HCT116 (cell line): ENCODE measurements around the gene MAFG. TPM values are rescaled to one million over a fixed set of nuclear protein-coding genes. Genes with fewer than 3 reads are reported as not detected.

Experiments used
- ATAC-seq: fragments of 200-7000 bp; cut with Tn5 transposase; 2 replicates; pipeline ENCODE4 v1.9.1; 2020; ENCODE audit warnings: mild to moderate bottlenecking, moderate library complexity
- BruUV-seq: library from RNA; stranded (reverse); fragments of 400-500 nt; replicated peaks from 2 replicates; lab custom pipeline; 2021; lab: Mats Ljungman, UMichigan
- CTCF ChIA-PET: fragments of 300-600 bp; sonication (Branson Sonifier 250); formaldehyde crosslinking; loops from one replicate; lab custom pipeline; 2021; ENCODE audit warnings: antibody characterized with exemption; lab: Charles Lee
- POLR2A ChIA-PET: fragments of 300-600, 350-600 bp; sonication (Branson Sonifier 250); formaldehyde crosslinking; loops from one replicate; lab custom pipeline; 2021; ENCODE audit warnings: antibody characterized with exemption; lab: Charles Lee
- RAD21 ChIA-PET, 2 experiments: fragments of 300-600 bp; sonication (Branson Sonifier 250); formaldehyde crosslinking; loops; one replicate each; lab custom pipeline; 2023; ENCODE audit warnings: low total read pairs in 2 of 2; ENCODE audit not compliant: uncharacterized antibody in 2 of 2, unreplicated experiment in 2 of 2, low non-redundant PET in 1 of 2; lab: Charles Lee
- DNase-seq: peaks from one replicate; pipeline ENCODE4 v3.0.0-alpha.2; 2010; ENCODE audit warnings: low read depth, low spot score
- H2AFZ ChIP-seq: fragments of 200-600 bp; shearing (Covaris generic), sonication (generic); 2 replicates; pipeline ENCODE4 v1.6.1; 2017; ENCODE audit warnings: low read depth, mixed run types, mixed read lengths, antibody characterized with exemption, low read length; ENCODE audit not compliant: poor library complexity, severe bottlenecking
- H3K27ac ChIP-seq: 2 replicates; pipeline ENCODE4 v1.5.1; 2012; ENCODE audit warnings: low read depth, low read length
- H3K27me3 ChIP-seq: fragments of 200-600 bp; sonication (generic); 2 replicates; pipeline ENCODE4 v1.6.1; 2016; ENCODE audit warnings: mixed run types, low read length, mixed read lengths; ENCODE audit not compliant: insufficient read depth
- H3K36me3 ChIP-seq, 2 experiments: fragments of 200-500 bp in 1 of 2; fragments of 200-600 bp in 1 of 2; sonication (Bioruptor generic) in 1 of 2; sonication (generic) in 1 of 2; 2 replicates each; pipeline versions ENCODE4 v1.5.1 to v1.6.1; 2014 to 2016; ENCODE audit warnings: low read length in 2 of 2, inconsistent platforms in 1 of 2, mixed read lengths in 1 of 2, mixed run types in 1 of 2; ENCODE audit not compliant: insufficient read depth in 2 of 2, control insufficient read depth in 1 of 2
- H3K4me1 ChIP-seq, 2 experiments: fragments of 200-600 bp in 1 of 2; sonication (generic) in 1 of 2; 2 replicates each; pipeline versions ENCODE4 v1.5.1 to v1.6.1; 2012 to 2017; ENCODE audit warnings: low read length in 2 of 2, inconsistent platforms in 1 of 2, mild to moderate bottlenecking in 1 of 2, mixed read lengths in 1 of 2, mixed run types in 1 of 2, moderate library complexity in 1 of 2; ENCODE audit not compliant: insufficient read depth in 2 of 2, control insufficient read depth in 1 of 2
- H3K4me2 ChIP-seq: fragments of 200-600 bp; sonication (generic); 2 replicates; pipeline ENCODE4 v1.6.1; 2017; ENCODE audit warnings: mixed run types, low read length, mixed read lengths
- H3K4me3 ChIP-seq, 2 experiments: fragments of 200-600 bp in 1 of 2; sonication (generic) in 1 of 2; replicated peaks in 1 of 2; 2 replicates each; pipeline ENCODE4 v1.5.1; 2011 to 2016; ENCODE audit warnings: low read length in 2 of 2, control low read depth in 1 of 2, low read depth in 1 of 2, mild to moderate bottlenecking in 1 of 2, mixed read lengths in 1 of 2, mixed run types in 1 of 2
- H3K79me2 ChIP-seq: fragments of 200-600 bp; sonication (generic); 2 replicates; pipeline ENCODE4 v1.6.1; 2017; ENCODE audit warnings: mild to moderate bottlenecking, mixed run types, low read length, moderate library complexity, mixed read lengths; ENCODE audit not compliant: insufficient read depth
- H3K9ac ChIP-seq: fragments of 200-600 bp; sonication (generic); 2 replicates; pipeline ENCODE4 v1.6.1; 2016; ENCODE audit warnings: low read length, mixed read lengths
- H3K9me2 ChIP-seq: fragments of 200-600 bp; sonication (generic), shearing (Covaris generic); 2 replicates; pipeline ENCODE4 v1.6.1; 2017; ENCODE audit warnings: mixed run types, mild to moderate bottlenecking, moderate library complexity; ENCODE audit not compliant: insufficient read depth
- H3K9me3 ChIP-seq, 2 experiments: fragments of 200-500 bp in 1 of 2; fragments of 200-600 bp in 1 of 2; sonication (Bioruptor generic) in 1 of 2; sonication (generic) in 1 of 2; 2 replicates each; pipeline ENCODE4 v1.6.1; 2014 to 2017; ENCODE audit warnings: low read length in 2 of 2, mixed read lengths in 2 of 2, inconsistent platforms in 1 of 2, low read depth in 1 of 2, mild to moderate bottlenecking in 1 of 2, mixed run types in 1 of 2, moderate library complexity in 1 of 2; ENCODE audit not compliant: control insufficient read depth in 1 of 2, insufficient read depth in 1 of 2
- H4K20me1 ChIP-seq: fragments of 200-600 bp; sonication (generic), shearing (Covaris generic); 2 replicates; pipeline ENCODE4 v1.6.1; 2017; ENCODE audit warnings: mixed run types, mild to moderate bottlenecking, moderate library complexity; ENCODE audit not compliant: insufficient read depth
- CTCF ChIP-seq, 3 experiments: fragments of 200-600 bp in 1 of 3; sonication (generic) in 1 of 3; IDR thresholded peaks in 2 of 3; conservative IDR thresholded peaks in 1 of 3; 2 replicates each; pipeline ENCODE4 v1.5.1; 2012 to 2017; ENCODE audit warnings: low read depth in 2 of 3, low read length in 2 of 3, antibody characterized with exemption in 1 of 3, borderline replicate concordance in 1 of 3, control low read depth in 1 of 3, mild to moderate bottlenecking in 1 of 3, mixed read lengths in 1 of 3, mixed run types in 1 of 3, moderate library complexity in 1 of 3; ENCODE audit not compliant: insufficient read depth in 1 of 3
- POLR2AphosphoS5 ChIP-seq: IDR thresholded peaks from 2 replicates; pipeline ENCODE4 v1.6.1; 2011; ENCODE audit warnings: mild to moderate bottlenecking, low read depth, low read length, moderate library complexity
- ZBTB33 ChIP-seq: IDR thresholded peaks from 2 replicates; pipeline ENCODE4 v1.6.1; 2011; ENCODE audit warnings: mild to moderate bottlenecking, low read length, moderate library complexity; ENCODE audit not compliant: insufficient replicate concordance; ENCODE audit errors: extremely low read depth
- intact Hi-C: fragments of 100-400 bp; cut with micrococcal nuclease; formaldehyde crosslinking; loops from 2 replicates; pipeline ENCODE4 v1.10.0; 2022
- total RNA-seq: library from RNA; stranded (reverse); gene quantifications from one replicate; pipeline ENCODE4 v1.2.1, GENCODE V29; 2021; ENCODE audit not compliant: unreplicated experiment

Gene MAFG
- total RNA-seq, 1 experiment from 2014 or later, result 46.8 TPM

GRCh38 chr17:81868674-81869220 is 58.8 kb downstream of the MAFG start:
- Histone ChIP-seq H3K9ac (peak overlapping the region; percentile 99), H3K27me3 (no peaks in the 10 kb centered on the region), H3K9me2 (no peaks in the 10 kb centered on the region), H3K4me2 (peak overlapping the region; percentile 86), H4K20me1 (peaks cover 7% of the 10 kb centered on the region; the same call in 1 of the 2 replicates), H3K36me3 (peaks cover 11 to 22% of the 10 kb centered on the region in 2 experiments; a peak in 3 of 4 replicates), H3K4me1 (peaks cover 44 to 83% of the 10 kb centered on the region in 2 experiments), H3K27ac (peak overlapping the region; percentile 99), H3K4me3 (peak overlapping the region; percentile 71 to 95), H3K9me3 (no peaks in the 10 kb centered on the region), H3K79me2 (peaks cover 59% of the 10 kb centered on the region), H2AFZ (no peak overlapping the region)
- BruUV-seq, result TSS peak; percentile 67
- intact Hi-C loops, result loop anchor here (1.0 kb wide), 1 partner anchor 153 kb away; no protein-coding TSS in a partner anchor
- ChIA-PET CTCF (interaction anchor here (0.7 to 2.7 kb wide), 6 partner anchors 8 to 169 kb away, joined by 3 to 27 read pairs (median 4); partner anchors contain the start of genes CENPX, DCXR, LRRC45 and MAFG), POLR2A (interaction anchor here (1.2 to 1.6 kb wide), 4 partner anchors 8 to 152 kb away, joined by 3 to 4 read pairs (median 3); partner anchors contain the start of gene P4HB), RAD21 (no interaction called here)
- TF ChIP-seq CTCF (IDR thresholded peaks at IDR 0.05 in 2 of 3, conservative IDR thresholded peaks at IDR 0.05 in 1 of 3; ENCODE audit: borderline replicate concordance in 1 of 3, insufficient read depth in 1 of 3, low read depth in 2 of 3, low read length in 2 of 3) (no peak), ZBTB33 (peak; percentile 16), POLR2AphosphoS5 (peak; percentile 94)
- DNase-seq (peak; percentile 84), ATAC-seq (peak; percentile 35)

Other genes starting within 250 kb of the MAFG start
- 47.5 TPM for gene ARL16, start 243.9 kb downstream of the MAFG start, total RNA-seq
- 231 TPM for gene HGS, start 243.7 kb downstream of the MAFG start, total RNA-seq
- 260 TPM for gene MRPL12, start 224.4 kb downstream of the MAFG start, total RNA-seq
- 70.8 TPM for gene SLC25A10, start 215.5 kb downstream of the MAFG start, total RNA-seq
- not detected for gene GCGR, start 123.6 kb downstream of the MAFG start, total RNA-seq
- 59.2 TPM for gene MCRIP1, start 94.4 kb downstream of the MAFG start, total RNA-seq
- gene PPP1R27, start 92.7 kb downstream of the MAFG start, total RNA-seq, result not detected
- gene P4HB, start 67.2 kb downstream of the MAFG start, total RNA-seq, result 1,043 TPM
- 554 TPM for gene ARHGDIA, start 56.4 kb downstream of the MAFG start, total RNA-seq
- gene ALYREF, start 36.1 kb downstream of the MAFG start, total RNA-seq, result 280 TPM
- gene ANAPC11, start 36.0 kb downstream of the MAFG start, total RNA-seq, result 208 TPM
- 1.2 TPM for gene NPB, start 25.5 kb downstream of the MAFG start, total RNA-seq
- 51.5 TPM for gene PCYT2, start 16.3 kb downstream of the MAFG start, total RNA-seq
- gene SIRT7, start 9.6 kb downstream of the MAFG start, total RNA-seq, result 62.6 TPM
- gene PYCR1, start 9.6 kb upstream of the MAFG start, total RNA-seq, result 396 TPM
- gene MYADML2, start 19.5 kb upstream of the MAFG start, total RNA-seq, result not detected
- 12.5 TPM for gene NOTUM, start 33.5 kb upstream of the MAFG start, total RNA-seq
- 51.0 TPM for gene ASPSCR1, start 49.9 kb upstream of the MAFG start, total RNA-seq
- 184 TPM for gene CENPX, start 95.1 kb upstream of the MAFG start, total RNA-seq
- gene LRRC45, start 95.6 kb upstream of the MAFG start, total RNA-seq, result 40.1 TPM
- 120 TPM for gene RAC3, start 103.9 kb upstream of the MAFG start, total RNA-seq
- 306 TPM for gene DCXR, start 110.0 kb upstream of the MAFG start, total RNA-seq
- gene RFNG, start 124.1 kb upstream of the MAFG start, total RNA-seq, result 52.0 TPM
- 205 TPM for gene GPS1, start 124.2 kb upstream of the MAFG start, total RNA-seq
- gene DUS1L, start 138.1 kb upstream of the MAFG start, total RNA-seq, result 176 TPM
- gene FASN, start 170.5 kb upstream of the MAFG start, total RNA-seq, result 754 TPM